MM.1S (cell line): ENCODE measurements around the gene NBAS.

ENCODE experiments used
- EZH2 ChIP-seq: fragments of 300-600 bp; sonication (generic); optimal IDR thresholded peaks from 2 replicates; pipeline ENCODE3; 2017; ENCODE audit warnings: low read depth, mild to moderate bottlenecking, antibody characterized with exemption, low read length, mixed read lengths
- TF ChIP-seq, protein P1 (sequence below): fragments of 300-600 bp; sonication (generic); IDR thresholded peaks from 2 replicates; pipeline ENCODE4 v1.5.1; 2016; ENCODE audit warnings: antibody characterized with exemption, low read length, mixed read lengths

DNA sequence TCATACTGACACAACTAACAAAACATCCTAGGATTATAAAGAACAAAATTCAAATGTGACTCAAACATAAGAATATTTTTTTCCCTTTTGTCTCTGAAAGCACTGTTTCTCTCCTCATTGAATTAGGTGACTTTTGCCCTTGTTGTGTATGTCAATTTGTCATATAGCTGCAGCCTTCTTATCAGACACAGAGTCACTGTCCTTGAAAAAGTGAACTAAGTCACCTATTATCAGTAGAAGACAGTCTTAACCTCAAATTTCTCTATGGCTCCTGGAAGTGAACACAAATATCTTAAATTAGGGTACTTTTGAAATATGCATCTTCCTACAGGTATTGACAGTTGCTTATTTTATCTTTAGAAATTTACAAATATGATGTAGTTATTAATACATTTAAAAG is 360.6 kb downstream of the NBAS start:
- TF ChIP-seq, protein P1, sequence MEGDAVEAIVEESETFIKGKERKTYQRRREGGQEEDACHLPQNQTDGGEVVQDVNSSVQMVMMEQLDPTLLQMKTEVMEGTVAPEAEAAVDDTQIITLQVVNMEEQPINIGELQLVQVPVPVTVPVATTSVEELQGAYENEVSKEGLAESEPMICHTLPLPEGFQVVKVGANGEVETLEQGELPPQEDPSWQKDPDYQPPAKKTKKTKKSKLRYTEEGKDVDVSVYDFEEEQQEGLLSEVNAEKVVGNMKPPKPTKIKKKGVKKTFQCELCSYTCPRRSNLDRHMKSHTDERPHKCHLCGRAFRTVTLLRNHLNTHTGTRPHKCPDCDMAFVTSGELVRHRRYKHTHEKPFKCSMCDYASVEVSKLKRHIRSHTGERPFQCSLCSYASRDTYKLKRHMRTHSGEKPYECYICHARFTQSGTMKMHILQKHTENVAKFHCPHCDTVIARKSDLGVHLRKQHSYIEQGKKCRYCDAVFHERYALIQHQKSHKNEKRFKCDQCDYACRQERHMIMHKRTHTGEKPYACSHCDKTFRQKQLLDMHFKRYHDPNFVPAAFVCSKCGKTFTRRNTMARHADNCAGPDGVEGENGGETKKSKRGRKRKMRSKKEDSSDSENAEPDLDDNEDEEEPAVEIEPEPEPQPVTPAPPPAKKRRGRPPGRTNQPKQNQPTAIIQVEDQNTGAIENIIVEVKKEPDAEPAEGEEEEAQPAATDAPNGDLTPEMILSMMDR, result no peak
- no peak for TF ChIP-seq EZH2
